Activated T-helper 1 cell treated with Interleukin-2 at 50 U/mL for 16 hours (primary cell): ENCODE results near the gene DCUN1D3.
"Not testable (repeated sequence)": the region's sequence is repeated elsewhere in the genome, so short reads cannot be mapped to it uniquely, and the experiment has no call there.

Source experiments
- DNase-seq: peaks from one replicate; pipeline ENCODE4 v3.0.0-alpha.2; 2020; ENCODE audit warnings: low read depth

The DCUN1D3 gene

DNA sequence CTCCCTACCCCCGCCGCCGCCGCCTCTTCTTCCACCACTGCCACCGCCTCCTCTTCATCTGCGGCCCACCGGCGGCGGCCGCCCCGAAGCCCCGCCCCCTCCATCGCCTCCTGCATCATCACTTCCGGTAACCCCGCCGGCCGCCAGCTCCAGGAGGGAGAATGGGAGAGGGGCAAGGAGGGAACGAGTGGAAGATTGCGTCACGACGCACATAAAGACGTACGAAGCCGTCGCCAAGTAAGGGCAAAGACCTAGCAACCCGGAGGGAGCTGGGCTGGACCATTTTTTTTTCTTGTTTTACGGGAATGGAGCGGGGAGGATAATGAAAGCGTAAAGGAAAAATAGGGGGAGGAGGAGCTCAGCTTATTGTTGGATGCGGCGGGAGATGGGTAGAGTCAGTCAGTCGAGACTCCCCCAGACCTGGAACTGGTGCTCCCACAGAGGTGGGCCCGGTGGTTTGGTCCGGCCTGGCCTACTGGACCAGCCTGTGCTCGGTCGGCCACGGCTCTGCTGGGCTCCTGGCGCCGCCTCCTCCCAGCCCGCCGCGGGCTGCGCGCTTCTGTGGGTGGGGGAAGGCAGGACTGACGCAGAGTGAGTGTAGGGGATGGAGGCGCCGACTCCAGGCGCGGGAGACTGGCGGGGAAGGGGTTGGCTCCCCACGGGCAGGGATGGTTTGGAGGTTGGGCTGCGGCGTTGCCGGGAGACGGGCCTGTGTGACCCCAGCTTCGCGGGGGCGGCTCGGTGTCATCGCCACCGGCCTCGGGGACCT is at the start of gene DCUN1D3, which contains the start of gene LYRM1:
TSS of gene DCUN1D3 (minus strand) at position 60 of the 769 bp plus-strand sequence. CDS start 37,820 bp downstream, outside the sequence.
TSS of gene LYRM1 (plus strand) at position 473 of the 769 bp plus-strand sequence. CDS start 14,785 bp downstream, outside the sequence.
- DNase-seq, result peak; percentile 71

DNA sequence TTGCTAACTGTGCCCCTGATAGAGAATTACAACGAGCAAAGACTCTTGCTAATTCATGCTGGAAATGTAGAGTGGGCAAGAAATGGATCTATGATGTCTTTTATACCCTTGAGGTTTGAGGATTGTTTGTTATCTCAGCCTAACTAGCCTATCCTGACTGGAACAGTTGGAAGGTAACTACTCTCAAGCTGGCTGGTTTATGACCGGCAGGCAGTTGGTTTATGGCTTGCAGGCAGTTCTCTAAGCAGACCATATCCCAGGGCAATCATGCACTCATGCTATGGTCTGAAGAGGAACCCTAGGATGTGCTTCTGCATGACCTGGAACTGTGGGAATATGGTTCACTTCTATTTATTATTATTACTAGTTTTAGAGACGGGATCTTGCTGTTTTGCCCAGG is 49.5 kb upstream of the DCUN1D3 start:
- DNase-seq, result no peak

- DNase-seq, result no peak
Observed at GRCh38 chr16:20948444-20948843, 48.3 kb upstream of the DCUN1D3 start.

- DNase-seq, result no peak
Observed at GRCh38 chr16:20946015-20946629, 46.0 kb upstream of the DCUN1D3 start.

- DNase-seq, result not testable (repeated sequence)
Observed at GRCh38 chr16:20945575-20945875, 45.4 kb upstream of the DCUN1D3 start.

- no peak for DNase-seq
Observed at GRCh38 chr16:20944861-20945574, 44.9 kb upstream of the DCUN1D3 start.

DNA sequence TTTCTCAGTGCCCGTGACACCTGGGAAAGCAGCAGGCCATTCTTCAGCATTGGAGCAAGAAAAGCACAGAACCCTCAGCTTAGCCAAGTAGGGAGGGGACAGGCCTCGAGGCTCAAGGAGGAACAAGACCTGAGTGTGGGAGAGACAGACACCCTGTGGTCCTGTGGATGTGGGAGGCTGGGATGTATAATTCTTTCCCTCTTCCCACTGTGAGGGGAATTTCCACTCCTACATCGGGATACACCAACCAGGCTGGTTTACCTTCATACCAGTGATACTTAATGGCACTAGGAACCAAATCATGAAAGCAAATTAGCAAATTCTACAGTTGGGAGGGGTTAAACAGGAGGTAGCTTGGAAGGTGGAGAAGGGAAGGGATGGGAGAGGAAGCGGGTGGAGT is 42.1 kb upstream of the DCUN1D3 start:
- DNase-seq, result no peak

DNA sequence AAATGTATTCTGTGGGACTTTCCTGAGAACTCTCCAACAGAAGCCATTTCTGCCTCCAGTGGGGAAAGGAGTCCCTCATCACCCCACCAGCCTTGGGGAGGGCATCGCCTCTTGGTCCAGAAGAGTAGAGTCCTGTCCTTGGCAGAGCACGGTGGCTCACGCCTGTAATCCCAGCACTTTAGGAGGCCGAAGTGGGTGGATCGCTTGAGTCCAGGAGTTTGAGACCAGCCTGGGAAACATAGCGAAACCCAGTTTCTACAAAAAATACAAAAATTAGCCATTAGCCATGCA is 41.4 kb upstream of the DCUN1D3 start:
- no peak for DNase-seq

DNA sequence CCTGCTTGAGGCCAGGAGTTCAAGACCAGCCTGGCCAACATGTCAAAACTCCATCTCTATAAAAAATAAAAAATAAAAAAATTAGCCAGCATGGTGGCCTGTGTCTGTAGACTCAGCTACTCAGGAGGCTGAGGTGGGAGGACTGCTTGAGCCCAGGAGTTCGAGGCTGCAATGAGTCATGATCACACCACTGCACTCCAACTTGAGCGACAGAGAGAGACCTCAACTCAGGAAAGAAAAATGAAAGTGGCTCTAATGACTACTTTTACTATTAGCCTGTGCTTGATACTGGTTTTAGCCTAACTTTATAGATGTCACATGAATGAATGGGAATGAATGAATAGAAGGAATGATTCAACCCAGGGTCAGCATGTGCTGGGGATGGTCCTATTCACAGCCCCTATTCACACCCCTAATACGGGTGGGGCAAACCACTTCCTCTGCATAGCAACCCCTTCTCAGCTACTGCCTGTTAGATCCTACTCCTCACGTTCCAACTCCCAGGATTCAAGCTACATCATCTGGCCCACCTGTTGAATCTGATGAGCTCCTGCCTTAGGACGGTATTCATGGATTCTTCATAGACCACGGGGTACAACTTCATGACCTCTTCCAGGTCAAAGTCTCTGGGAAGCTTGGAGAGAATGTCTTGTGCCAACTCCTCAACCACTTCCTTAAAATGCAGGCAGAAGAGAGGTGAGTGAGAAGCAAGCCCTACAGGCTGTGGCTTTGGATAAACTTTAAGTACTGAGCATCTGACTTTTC is 40.9 kb upstream of the DCUN1D3 start:
- no peak for DNase-seq

DNA sequence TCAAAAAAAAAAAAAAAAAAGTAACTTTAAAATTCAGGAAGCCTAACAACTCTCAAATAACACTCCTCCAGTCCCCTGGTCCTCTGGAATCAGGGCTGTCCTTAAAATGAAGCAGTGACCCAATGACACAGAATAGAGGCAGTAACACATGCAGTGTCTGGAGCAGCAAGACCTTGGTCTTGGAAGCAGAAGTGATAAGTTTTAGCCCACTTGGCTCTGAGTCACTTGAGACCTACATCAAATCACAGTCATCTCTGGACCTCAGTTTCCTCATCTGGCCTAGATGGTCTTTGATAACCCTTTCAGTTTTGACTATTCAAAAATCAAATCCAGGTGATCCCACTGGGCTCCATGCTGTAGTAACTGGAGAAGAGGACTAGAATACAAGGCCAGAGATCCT is 39.5 kb upstream of the DCUN1D3 start:
- no peak for DNase-seq

GRCh38 chr16:20938426-20938825 is 38.3 kb upstream of the DCUN1D3 start:
- no peak for DNase-seq

DNA sequence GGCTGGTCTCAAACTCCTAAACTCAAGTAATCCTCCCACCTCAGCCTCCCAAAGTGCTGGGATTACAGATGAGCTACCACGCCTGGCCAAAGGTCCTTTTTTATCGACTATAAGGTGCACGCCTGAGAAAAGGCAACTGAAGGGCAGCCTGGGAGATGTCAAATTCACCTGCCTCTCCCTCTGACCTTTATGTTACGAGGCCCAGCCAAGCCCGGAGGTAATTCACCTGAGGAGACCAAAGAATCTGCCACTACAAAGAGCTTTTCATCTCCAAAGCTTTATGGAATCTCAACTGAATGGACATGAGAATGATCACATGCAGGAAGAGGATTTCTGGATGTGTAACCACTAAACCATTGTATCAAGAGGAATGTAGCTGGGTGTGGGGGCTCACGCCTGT is 37.6 kb upstream of the DCUN1D3 start:
- DNase-seq, result no peak

GRCh38 chr16:20933589-20933988 is 33.4 kb upstream of the DCUN1D3 start:
- no peak for DNase-seq

DNA sequence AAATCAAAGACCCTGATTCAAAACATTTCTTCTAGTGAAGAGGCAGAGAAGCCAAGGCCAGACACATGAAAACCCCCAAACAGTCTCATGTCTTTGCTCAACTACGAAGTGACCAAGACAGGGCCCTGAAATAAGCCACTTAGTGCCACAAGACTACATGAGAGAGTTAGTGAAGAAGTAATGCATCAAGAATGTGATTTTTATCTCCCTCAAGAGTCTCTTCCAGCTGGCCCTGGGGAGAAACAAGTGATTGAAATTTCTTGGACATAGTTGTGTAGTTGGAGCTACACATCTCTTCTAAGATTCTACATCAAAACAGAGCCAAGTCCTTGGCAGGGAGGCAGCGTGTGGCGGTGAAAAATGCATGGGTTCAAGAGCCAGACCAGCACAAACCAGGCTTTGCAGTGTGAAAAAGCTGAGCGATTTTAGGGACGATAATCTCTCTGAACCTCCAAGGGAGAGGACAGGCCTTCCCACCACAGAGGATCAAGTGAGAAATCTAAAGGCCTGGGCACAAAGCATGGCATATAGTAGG is 31.0 kb upstream of the DCUN1D3 start:
- no peak for DNase-seq

DNA sequence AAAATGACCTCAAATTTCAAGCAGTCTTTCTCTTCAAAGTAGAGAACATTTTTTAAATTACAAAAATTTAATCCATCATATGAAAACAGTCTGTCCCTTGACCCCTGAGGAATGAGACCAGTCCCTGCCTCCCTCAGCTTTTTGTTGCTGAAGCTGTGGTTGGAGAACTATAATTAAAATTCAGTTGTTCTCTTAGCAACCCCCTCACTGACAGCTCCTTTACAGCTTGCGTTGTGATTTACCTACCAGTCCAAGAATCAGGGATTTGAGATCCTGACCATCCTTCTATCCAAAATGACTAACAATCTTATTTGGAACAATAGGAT is 30.2 kb upstream of the DCUN1D3 start:
- no peak for DNase-seq

- DNase-seq, result not testable (repeated sequence)
Observed at GRCh38 chr16:20929676-20930364, 29.7 kb upstream of the DCUN1D3 start.

GRCh38 chr16:20928774-20929411 is 28.7 kb upstream of the DCUN1D3 start:
- no peak for DNase-seq

- DNase-seq, result no peak
Observed at GRCh38 chr16:20925751-20926150, 25.6 kb upstream of the DCUN1D3 start.

DNA sequence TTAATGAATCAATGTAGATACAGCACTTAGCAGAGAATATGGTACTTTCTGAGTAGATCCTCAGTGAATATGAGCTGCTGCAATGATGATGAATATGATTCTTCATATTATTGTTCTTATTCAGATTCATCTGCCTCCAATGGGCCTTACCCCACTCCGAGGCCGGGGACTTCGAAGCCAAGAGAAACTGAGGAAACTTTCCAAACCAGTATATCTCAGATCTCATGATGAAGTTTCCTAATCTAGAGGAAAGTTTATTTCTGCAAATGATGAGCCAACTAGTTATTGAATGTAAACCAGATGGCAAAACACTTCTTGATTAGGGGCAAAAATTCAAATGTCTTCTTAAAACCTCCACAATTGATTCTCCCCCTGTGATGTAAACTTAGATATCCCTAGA is 23.7 kb upstream of the DCUN1D3 start:
- no peak for DNase-seq

DNA sequence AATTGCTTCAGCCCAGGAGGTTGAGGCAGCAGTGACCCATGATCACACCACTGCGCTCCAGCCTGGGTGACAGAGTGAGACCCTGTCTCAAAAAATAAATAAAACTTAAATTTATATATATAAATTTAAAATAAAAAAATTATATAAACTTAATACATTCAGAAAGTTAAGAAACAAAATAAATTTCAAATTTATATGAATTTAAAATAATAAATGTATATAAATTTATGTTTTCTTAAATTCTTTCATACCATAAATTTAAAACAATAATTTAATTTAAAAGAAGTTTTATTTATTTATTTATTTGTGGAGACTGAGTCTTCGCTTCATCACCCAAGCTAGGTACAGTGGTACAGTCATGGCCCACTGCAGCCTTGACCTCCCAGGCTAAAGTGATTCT is 20.6 kb upstream of the DCUN1D3 start:
- no peak for DNase-seq

- DNase-seq, result no peak
Observed at GRCh38 chr16:20920091-20920490, 19.9 kb upstream of the DCUN1D3 start.
